ENCODE measurements around the gene SPOPL.
"Not testable (repeated sequence)": the region's sequence is repeated elsewhere in the genome, so short reads cannot be mapped to it uniquely, and the experiment has no call there.

Gene SPOPL

DNA sequence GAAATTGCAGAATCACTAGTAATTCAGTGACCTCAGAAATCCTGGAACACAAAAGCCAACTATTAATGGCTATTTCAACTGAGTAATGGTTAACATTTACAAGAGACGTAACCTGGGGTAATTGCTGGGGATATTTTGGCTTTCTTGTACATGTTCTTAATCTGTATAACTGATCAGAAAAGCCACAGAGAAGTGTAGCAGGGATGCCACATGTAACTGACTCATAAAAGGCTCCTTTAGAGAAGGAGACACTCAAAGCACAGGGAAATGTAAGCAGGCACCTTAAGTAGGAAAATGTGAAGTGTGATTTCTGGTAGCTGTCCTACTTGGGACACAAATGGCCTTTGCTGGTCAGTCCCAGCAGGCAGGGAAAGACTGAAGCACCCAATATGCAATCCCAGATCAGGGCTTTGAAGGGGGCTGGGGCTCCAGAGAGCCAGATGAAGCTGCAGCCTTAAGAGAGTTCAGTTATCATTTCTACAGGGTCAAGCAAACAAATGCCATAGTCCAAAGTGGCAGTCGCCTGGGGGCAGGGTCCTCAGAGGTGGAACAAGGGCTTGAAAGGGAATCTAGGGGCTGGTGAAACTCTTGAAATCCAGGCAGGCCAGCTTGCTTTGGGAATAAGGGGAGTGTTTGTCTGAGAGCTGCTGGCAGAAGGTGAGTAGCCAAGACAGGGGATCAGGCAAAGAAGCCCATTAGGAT, 7.2 kb upstream of the SPOPL start:
- DNase-seq (ENCODE audit: low read depth) = no peak

- DNase-seq (ENCODE audit: low read depth) = no peak
These were observed 6.2 kb upstream of the SPOPL start for GRCh38 chr2:138495384-138495783.

- DNase-seq (ENCODE audit: low read depth) = no peak
These were observed 5.4 kb upstream of the SPOPL start for GRCh38 chr2:138496096-138496651.

- no peak for DNase-seq (ENCODE audit: low read depth)
These were observed 4.3 kb upstream of the SPOPL start for GRCh38 chr2:138497294-138497693.

DNA sequence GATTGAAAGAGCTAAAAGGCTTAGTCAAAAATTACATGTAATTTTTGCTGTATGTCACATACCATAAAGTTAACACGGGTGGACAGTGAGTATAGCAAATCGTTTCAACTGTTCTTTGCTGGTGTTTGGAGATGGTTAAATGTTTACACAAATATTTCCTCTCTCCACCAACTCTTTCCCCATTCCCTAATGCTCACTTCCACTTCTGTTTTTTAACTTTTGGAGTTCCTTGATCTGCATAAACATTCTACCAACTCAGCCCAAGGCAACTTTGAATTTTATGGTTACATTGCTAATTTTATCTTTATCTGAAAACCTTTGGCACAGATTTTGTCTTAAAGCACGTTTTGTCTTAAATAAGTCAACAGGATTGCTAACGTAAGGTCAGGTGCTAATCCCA, 1.9 kb upstream of the SPOPL start:
- no peak for DNase-seq (ENCODE audit: low read depth)

GRCh38 chr2:138500592-138501424, 762 bp upstream of the SPOPL start:
- no peak for DNase-seq (ENCODE audit: low read depth)

DNA sequence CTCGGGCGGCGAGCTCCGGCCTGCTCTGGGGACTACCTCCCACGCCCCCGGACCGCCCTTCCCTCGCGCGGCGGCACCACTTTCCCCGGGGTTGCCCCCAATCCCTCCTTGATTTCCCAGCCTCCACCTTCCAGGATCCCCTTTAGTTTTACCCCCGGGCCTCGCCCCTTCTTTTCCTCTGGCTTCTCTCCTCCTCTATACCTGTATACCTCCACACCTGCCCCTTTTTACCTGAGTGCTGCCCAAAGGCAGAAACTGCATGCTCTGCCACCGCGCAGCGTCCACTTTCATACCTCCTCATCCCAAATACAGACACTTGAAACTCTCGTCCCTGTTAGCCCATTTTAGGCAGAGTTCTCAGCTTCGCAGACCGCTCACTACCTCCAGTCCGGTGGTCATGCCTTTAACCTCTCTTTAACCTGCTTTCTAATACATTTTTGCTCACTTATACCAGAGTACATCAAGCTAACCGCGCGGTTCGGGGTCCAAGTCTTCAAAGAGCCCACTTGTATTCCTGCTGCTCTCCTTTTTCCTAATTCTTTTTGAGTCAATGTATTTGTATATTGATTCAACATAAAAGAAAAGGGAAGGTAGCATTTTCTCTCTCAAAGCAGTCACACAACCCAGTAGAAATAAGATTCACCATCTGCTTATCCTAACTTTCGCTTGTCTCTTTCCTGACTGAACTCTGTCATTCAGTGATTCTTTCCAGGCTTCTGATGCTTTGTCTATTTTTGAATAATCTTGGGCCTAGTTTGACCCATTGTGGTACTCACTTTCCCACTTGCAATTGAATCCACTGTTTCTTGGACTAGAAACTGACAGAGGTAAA, 901 bp downstream of the SPOPL start:
- no peak for DNase-seq (ENCODE audit: low read depth)

DNA sequence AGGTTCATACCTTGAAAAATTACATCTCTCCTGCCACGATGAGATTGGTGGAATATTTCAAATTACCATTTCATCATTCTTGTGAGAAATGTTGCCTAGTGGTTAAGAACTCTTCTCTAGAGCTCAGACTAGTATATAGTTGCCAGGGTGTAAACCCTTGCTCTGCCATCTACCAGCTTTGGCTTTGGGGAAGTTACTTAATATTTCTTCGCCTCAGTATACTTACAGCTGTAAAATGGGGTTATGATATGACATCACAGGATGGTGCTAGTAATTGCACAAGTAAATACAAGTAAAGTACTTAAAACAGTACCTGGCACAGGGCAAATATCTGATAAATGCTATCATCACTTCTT, 1.5 kb downstream of the SPOPL start:
- DNase-seq (ENCODE audit: low read depth) = no peak

DNA sequence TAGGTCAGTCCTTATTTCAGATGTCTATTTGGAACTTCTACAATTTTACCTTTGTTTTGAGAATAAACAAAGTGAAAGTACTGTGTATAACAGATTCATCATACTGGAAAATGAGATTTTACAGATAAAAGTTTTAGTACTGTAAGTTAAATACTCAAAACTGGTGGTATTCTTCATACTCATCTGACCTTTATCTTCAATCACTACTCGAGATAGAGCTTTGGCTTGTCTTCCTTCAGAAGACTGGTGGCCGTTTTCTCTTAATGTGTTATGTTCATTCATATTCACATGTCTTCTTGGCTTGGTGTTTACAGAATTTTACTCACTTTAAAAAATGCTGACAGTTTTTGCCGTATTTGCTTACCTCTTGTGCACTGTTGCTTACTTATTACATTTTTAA, 2.1 kb downstream of the SPOPL start:
- no peak for DNase-seq (ENCODE audit: low read depth)

- no peak for DNase-seq (ENCODE audit: low read depth)
These were observed 2.5 kb downstream of the SPOPL start for GRCh38 chr2:138504092-138504491.

DNA sequence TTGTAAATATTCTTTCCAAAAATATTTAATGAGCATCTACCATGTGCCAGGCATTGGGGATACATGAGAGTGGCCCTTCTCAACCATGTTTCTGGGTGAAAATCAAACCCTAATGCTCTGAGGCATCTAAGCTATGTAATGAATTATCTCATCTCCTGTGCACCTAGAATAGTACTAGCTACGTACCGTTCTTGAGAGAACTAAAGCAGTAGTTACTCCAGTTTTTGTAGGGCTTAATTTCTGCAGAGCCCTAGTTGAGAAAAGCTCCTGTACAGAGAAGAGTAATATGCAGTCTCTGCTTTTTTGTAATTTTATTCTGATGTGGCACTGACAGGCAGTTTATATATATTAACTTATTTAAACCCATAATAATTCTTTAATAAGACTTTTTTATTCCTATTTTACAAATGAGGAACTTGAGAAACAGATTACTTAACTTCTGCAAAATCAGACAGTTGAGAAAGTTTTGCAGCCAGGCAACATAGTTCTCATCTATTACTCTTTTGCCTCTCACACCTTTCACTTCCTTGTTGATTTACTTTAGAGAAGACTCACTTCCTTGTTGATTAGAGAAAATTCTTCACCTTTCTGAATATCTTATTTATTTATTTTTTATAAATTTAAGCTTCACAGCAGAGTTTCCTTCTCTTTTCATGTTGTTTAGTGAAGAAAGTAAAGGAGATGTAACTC, 3.1 kb downstream of the SPOPL start:
- no peak for DNase-seq (ENCODE audit: low read depth)

- DNase-seq (ENCODE audit: low read depth) = no peak
These were observed 5.7 kb downstream of the SPOPL start for GRCh38 chr2:138507267-138507666.

GRCh38 chr2:138510319-138510718, 8.7 kb downstream of the SPOPL start:
- DNase-seq (ENCODE audit: low read depth) = no peak

DNA sequence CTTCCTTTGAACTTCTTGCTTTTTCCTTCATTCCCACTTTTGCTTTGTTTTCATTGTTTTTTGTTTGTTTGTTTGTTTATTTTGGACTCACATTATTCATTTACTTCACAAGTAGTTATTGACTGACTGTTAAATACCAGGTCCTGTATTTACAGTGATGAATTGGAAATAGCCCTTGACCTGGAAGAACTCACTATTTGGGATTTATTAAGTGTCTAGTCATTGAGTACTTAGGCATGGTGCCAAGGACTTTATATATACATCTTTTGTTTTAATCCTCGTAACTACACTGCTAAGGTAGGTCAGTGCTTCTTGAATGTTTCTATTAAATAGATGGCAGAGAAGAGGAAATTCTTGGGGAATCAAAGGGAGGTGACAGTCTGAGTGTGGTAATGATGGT, 11.1 kb downstream of the SPOPL start:
- no peak for DNase-seq (ENCODE audit: low read depth)

- DNase-seq (ENCODE audit: low read depth) = no peak
These were observed 12.6 kb downstream of the SPOPL start for GRCh38 chr2:138514173-138514572.

GRCh38 chr2:138515092-138515491, 13.5 kb downstream of the SPOPL start:
- no peak for DNase-seq (ENCODE audit: low read depth)

DNA sequence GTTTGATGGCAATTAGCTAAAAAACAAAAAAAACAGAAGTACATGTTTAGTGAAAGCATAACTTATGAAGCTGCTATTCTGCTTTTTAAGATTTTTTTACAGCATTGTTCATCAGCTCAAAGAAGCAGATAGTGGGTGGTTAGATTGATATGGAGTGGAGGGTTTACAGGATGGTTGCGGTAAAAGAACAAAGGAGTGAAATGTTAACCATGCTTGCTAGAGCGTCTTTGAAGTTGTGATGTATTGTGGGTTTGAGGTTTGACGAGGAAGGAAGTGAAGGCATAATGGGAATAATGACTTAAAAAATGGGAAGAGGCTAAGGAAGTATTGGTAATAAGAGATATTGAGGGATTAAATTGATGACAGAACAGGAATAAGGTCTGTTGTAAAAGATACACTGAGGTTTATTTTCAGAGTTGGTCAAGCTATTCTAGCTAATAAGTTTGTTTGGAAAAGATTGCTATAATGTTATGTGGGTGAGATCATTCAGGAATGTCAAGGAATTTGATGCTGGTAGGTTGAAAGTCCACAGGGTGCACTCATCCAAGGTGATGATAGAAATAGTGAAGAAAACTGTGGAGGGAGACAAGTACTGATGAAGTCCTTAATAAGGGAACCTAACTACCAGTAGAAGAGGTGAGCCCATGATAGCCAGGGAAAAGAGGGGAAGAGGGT, 14.6 kb downstream of the SPOPL start:
- DNase-seq (ENCODE audit: low read depth) = no peak

GRCh38 chr2:138518860-138519259, 17.3 kb downstream of the SPOPL start:
- no peak for DNase-seq (ENCODE audit: low read depth)

DNA sequence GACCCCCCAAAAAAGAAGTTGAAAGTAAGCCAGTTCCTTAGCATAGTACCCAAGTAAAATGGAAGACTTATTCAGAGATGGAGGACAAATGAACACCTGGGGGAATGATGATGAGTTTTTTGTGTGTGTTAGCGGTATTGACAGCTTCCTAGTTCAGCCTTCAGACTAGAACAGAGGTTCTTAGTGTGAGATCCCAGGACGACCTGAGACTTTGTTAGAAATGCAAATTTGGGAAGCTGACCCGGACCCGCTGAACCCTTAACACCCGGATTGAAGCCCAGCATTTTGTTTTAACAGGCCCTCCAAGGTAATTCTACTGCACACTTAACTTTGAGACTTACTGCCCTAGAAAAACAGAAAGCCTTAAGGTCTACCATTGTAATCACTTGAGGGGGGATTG, 20.3 kb downstream of the SPOPL start:
- no peak for DNase-seq (ENCODE audit: low read depth)

- DNase-seq (ENCODE audit: low read depth) = no peak
These were observed 21.0 kb downstream of the SPOPL start for GRCh38 chr2:138522556-138522955.

DNA sequence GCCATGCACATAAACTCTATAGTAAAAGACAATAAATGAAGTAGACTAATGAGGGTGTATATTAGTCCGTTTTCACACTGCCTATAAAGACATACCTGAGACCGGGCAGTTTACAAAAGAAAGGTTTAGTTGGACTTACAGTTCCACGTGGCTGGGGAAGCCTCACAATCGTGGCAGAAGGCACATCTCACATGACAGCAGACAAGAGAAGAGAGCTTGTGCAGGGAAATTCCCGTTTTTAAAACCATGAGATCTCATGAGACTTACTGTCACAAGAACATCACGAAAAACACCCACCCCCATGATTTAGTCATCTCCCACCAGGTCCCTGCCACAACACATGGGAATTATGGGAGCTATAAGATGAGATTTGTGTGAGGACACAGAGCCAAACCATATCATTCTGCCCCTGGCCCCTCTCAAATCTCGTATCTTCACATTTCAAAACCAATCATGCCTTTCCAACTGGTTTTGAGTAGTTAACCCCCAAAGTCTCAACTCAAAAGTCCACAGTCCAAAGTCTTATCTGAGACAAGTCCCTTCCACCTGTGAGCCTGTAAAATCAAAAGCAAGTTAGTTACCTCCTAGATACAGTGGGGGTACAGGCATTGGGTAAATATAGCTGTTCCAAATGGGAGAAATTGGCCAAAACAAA, 21.6 kb downstream of the SPOPL start:
- DNase-seq (ENCODE audit: low read depth) = not testable (repeated sequence)

All from stromal cell of bone marrow (primary cell).